ENCODE measurements around the gene CNOT6L. TPM values are rescaled to one million over a fixed set of nuclear protein-coding genes. Genes with fewer than 3 reads are reported as not detected.

Gene CNOT6L
- polyA plus RNA-seq, 1 of the 3 experiments (the other 2 are of a cell fraction) = 2.8 TPM

DNA sequence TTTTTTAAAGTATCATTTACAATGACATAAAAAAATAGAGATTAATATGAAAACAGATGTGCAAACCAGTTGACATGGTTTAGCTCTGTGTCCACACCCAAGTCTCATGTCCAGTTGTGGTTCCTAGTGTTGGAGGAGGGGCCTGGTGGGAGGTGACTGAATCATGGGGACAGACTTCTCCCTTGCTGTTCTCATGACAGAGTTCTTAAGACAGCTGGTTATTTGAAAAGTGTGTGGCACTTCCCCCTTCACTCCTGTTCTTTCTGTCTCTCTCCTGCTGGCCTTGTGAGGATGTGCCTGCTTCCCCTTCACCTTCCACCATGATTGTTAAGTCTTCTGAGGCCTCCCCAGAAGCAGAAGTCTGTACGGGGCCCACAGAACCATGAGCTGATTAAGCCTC, 23.8 kb downstream of the CNOT6L start:
- WGBS (ENCODE audit: low lambda C conversion rate) = 100% methylated on average over 1 of the region's 1 CpG

GRCh38 chr4:77790146-77790545, 29.0 kb downstream of the CNOT6L start:
- no peak overlapping the region for H2AFZ ChIP-seq (ENCODE audit: low read depth)
- peaks cover 12% of the 10 kb centered on the region for H4K20me1 ChIP-seq (ENCODE audit: insufficient read depth)
- no peak overlapping the region for H3K9ac ChIP-seq
- no peaks in the 10 kb centered on the region for H3K27me3 ChIP-seq (ENCODE audit: insufficient read depth)
- no peaks in the 10 kb centered on the region for H3K4me1 ChIP-seq (ENCODE audit: control insufficient read depth in 1 of 2, insufficient read depth in 2 of 2, low read depth in 1 of 2, low read length in 1 of 2)
- no peaks in the 10 kb centered on the region for H3K36me3 ChIP-seq (replicated peaks in 1 of 2; ENCODE audit: control insufficient read depth in 1 of 2, insufficient read depth in 2 of 2, low read length in 1 of 2)
- H3K27ac ChIP-seq (ENCODE audit: low read depth in 2 of 2, low read length in 1 of 2) = no peak overlapping the region
- WGBS (ENCODE audit: low lambda C conversion rate) = 97% methylated on average over 1 of the region's 1 CpG
- no peaks in the 10 kb centered on the region for H3K9me2 ChIP-seq
- H3F3A ChIP-seq (replicated peaks; ENCODE audit: insufficient read depth) = no peaks in the 10 kb centered on the region
- TF ChIP-seq TAF1 (IDR thresholded peaks at IDR 0.05; ENCODE audit: borderline replicate concordance, low read depth, low read length) (no peak), NFIC (IDR thresholded peaks at IDR 0.05; ENCODE audit: borderline replicate concordance) (no peak), CTCF (IDR thresholded peaks at IDR 0.05) (no peak), YY1 (IDR thresholded peaks at IDR 0.05; ENCODE audit: low read depth) (no peak), FOXM1 (IDR thresholded peaks at IDR 0.05; ENCODE audit: low read depth) (no peak), EP300 (IDR thresholded peaks at IDR 0.05; ENCODE audit: borderline replicate concordance in 1 of 2, low read depth in 1 of 2, low read length in 1 of 2) (no peak), EZH2phosphoT487 (IDR thresholded peaks at IDR 0.05; ENCODE audit: borderline replicate concordance, low read depth) (no peak), RXRA (IDR thresholded peaks at IDR 0.05; ENCODE audit: borderline replicate concordance, low read depth) (no peak), SIN3A (IDR thresholded peaks at IDR 0.05; ENCODE audit: borderline replicate concordance, low read depth, low read length) (no peak)
- peaks cover 56% of the 10 kb centered on the region for H3K79me2 ChIP-seq (ENCODE audit: insufficient read depth)
- H3K9me3 ChIP-seq = no peaks in the 10 kb centered on the region
- ChIA-PET CTCF (no interaction called here), POLR2A (no interaction called here)
- no peak for DNase-seq
- no peak overlapping the region for H3K4me3 ChIP-seq (ENCODE audit: low read depth in 2 of 2, low read length in 1 of 2)
- H3K4me2 ChIP-seq = no peak overlapping the region

More for the DNA sequence above, 23.8 kb downstream of the CNOT6L start:
- no peak for DNase-seq
- Histone ChIP-seq H2AFZ (ENCODE audit: low read depth) (no peak overlapping the region), H3K9me2 (no peaks in the 10 kb centered on the region), H3K4me3 (ENCODE audit: low read depth in 2 of 2, low read length in 1 of 2) (no peak overlapping the region), H4K20me1 (ENCODE audit: insufficient read depth) (peaks cover 12% of the 10 kb centered on the region), H3K9me3 (no peaks in the 10 kb centered on the region), H3K27me3 (ENCODE audit: insufficient read depth) (no peaks in the 10 kb centered on the region), H3K9ac (no peak overlapping the region), H3K79me2 (ENCODE audit: insufficient read depth) (peaks cover 78% of the 10 kb centered on the region), H3K4me2 (no peak overlapping the region), H3F3A (replicated peaks; ENCODE audit: insufficient read depth) (no peaks in the 10 kb centered on the region), H3K36me3 (replicated peaks in 1 of 2; ENCODE audit: control insufficient read depth in 1 of 2, insufficient read depth in 2 of 2, low read length in 1 of 2) (no peaks in the 10 kb centered on the region), H3K27ac (ENCODE audit: low read depth in 2 of 2, low read length in 1 of 2) (no peak overlapping the region), H3K4me1 (ENCODE audit: control insufficient read depth in 1 of 2, insufficient read depth in 2 of 2, low read depth in 1 of 2, low read length in 1 of 2) (no peaks in the 10 kb centered on the region)
- TF ChIP-seq NRF1 (IDR thresholded peaks at IDR 0.05; ENCODE audit: low read depth, low read length) (no peak), USF2 (IDR thresholded peaks at IDR 0.05; ENCODE audit: borderline replicate concordance, low read depth, low read length) (no peak), USF1 (IDR thresholded peaks at IDR 0.05; ENCODE audit: borderline replicate concordance, low read depth) (no peak), POLR2AphosphoS5 (IDR thresholded peaks at IDR 0.05; ENCODE audit: low read depth, low read length) (no peak), FOSL2 (IDR thresholded peaks at IDR 0.05; ENCODE audit: borderline replicate concordance, low read depth) (no peak)
- TF ChIP-seq, protein P1, sequence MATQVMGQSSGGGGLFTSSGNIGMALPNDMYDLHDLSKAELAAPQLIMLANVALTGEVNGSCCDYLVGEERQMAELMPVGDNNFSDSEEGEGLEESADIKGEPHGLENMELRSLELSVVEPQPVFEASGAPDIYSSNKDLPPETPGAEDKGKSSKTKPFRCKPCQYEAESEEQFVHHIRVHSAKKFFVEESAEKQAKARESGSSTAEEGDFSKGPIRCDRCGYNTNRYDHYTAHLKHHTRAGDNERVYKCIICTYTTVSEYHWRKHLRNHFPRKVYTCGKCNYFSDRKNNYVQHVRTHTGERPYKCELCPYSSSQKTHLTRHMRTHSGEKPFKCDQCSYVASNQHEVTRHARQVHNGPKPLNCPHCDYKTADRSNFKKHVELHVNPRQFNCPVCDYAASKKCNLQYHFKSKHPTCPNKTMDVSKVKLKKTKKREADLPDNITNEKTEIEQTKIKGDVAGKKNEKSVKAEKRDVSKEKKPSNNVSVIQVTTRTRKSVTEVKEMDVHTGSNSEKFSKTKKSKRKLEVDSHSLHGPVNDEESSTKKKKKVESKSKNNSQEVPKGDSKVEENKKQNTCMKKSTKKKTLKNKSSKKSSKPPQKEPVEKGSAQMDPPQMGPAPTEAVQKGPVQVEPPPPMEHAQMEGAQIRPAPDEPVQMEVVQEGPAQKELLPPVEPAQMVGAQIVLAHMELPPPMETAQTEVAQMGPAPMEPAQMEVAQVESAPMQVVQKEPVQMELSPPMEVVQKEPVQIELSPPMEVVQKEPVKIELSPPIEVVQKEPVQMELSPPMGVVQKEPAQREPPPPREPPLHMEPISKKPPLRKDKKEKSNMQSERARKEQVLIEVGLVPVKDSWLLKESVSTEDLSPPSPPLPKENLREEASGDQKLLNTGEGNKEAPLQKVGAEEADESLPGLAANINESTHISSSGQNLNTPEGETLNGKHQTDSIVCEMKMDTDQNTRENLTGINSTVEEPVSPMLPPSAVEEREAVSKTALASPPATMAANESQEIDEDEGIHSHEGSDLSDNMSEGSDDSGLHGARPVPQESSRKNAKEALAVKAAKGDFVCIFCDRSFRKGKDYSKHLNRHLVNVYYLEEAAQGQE (IDR thresholded peaks at IDR 0.05; ENCODE audit: low read depth, low read length) = no peak
- ChIA-PET CTCF (interaction anchor here (0.7 kb wide), 1 partner anchor 193 kb away, joined by 3 read pairs; no protein-coding TSS in a partner anchor), POLR2A (no interaction called here)
